Subcutaneous preadipocyte (primary cell): ENCODE measurements around the gene IGSF3. TPM values are rescaled to one million over a fixed set of nuclear protein-coding genes. Genes with fewer than 3 reads are reported as not detected.

Experiments used
- small RNA-seq: library from RNA; depleted of rRNA; stranded (forward); fragments of <200 nt; gene quantifications from one replicate; pipeline ENCODE3, GENCODE V24; 2012
- total RNA-seq: library from RNA; depleted of rRNA; stranded (reverse); fragments of >200 nt; gene quantifications from 2 replicates; pipeline ENCODE4 v1.2.3, GENCODE V29; 2012

The IGSF3 gene
- 0.39 and 1.5 TPM in 2 replicates for total RNA-seq

DNA sequence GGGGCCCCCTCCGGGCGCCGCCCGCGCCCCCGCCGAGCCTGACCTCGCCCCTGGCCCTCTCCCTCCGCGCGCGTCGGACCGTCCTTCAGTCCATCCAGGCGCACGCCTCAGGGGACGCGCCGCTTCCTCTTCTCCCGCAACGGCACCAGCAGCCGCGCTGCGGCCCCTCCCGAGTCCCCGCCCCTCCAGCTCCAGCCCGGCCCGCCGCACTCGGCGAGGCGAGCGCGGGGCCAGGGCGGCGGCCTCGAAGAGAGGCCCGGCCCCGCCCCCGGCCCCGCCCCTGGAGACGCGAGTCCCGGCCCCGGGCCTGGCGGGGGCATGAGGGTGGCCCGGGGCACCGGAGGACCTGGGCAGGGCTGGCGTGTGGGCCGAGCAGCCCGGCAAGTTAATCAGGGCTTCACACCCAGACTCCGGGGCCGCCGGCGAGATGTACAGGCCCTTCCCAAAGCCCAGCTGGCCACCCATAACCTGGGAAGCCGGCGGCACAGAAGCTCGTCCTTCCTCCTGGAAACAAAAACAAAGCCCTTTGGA is at the start of gene IGSF3:
TSS of gene IGSF3 (minus strand) at position 159 of the 531 bp plus-strand sequence. CDS start 1,407 bp downstream, outside the sequence.

DNA sequence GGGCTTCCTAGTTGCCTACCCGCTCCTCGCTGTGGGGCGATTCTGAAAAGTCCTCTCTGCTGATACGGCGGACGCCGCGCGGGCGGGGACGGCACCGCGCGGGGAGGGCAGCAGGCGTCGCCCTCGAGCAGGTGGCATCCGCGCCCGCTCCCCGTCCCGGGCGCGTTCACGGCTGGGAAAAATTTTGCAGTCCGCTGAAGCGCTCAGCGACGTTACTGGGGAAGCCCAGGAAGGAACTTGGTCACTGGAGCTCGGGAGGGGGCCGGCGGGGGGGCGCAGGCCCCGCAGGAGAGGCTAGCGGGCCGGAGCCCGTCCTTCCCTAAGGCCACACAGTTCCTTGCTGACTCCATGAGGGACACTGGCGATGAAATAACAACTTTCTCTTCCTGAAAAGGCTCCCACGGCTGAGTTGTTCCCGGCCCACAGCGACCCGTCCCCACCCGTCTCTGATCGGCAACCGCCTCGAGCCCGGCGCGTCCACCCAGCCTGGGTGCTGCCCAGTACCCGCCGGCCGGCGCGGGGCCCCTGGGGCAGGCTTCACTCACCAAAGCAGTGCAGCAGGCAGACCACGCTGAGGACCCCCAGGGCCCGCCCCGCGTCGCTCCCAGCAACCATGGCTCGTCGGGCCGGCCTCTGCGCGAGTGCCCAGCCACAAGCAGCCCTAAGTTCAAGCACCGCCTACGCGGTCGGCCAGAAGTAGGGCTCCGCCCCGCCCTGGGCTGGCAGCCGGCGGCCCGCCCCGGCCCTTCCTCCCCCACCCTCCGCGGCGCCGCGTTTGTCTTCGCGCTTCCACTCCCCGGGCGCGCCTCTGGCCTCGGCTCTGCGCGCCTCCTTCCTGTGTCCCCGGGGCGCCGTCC is 96.9 kb downstream of the IGSF3 start, which contains the start of gene CD58:
TSS of gene CD58 (minus strand) at position 669 of the 857 bp plus-strand sequence. CDS start at position 615, 54 bp downstream.

Small RNA genes within 50 kb of the gene (small RNA-seq; reads per million reads assigned to genes)
- gene MIR320B1 (not detected), gene MIR548AC (not detected)

Other genes starting within 250 kb of the IGSF3 start
- gene CD58, start 96.7 kb downstream of the IGSF3 start, total RNA-seq = 16.8 and 23.1 TPM in 2 replicates
- gene CD2, start 86.7 kb upstream of the IGSF3 start, total RNA-seq = not detected in 2 replicates
- gene PTGFRN, start 242.2 kb upstream of the IGSF3 start, total RNA-seq = 32.1 and 40.1 TPM in 2 replicates